Activated T-cell treated with anti-CD3 and anti-CD28 coated beads, Interleukin-2, amount 50 U/mL, for 4 hours (primary cell): Measurements from ENCODE around the gene EPHB2. TPM values are rescaled to one million over a fixed set of nuclear protein-coding genes. Genes with fewer than 3 reads are reported as not detected.

Experiments used
- ATAC-seq, 2 donors: fragments of 200-7000 bp; cut with Tn5 transposase; one replicate each; pipeline ENCODE4 v1.10.0; 2021
- DNase-seq: peaks from one replicate; pipeline ENCODE4 v3.0.0-alpha.2; 2020
- H3K27me3 Mint-ChIP-seq: one replicate; pipeline ENCODE4 v1.8.0; 2021; ENCODE audit warnings: low read depth, mixed read lengths
- H3K36me3 Mint-ChIP-seq: one replicate; pipeline ENCODE4 v1.8.0; 2022; ENCODE audit warnings: mixed read lengths; ENCODE audit not compliant: insufficient read depth
- H3K4me1 Mint-ChIP-seq: one replicate; pipeline ENCODE4 v1.8.0; 2021; ENCODE audit warnings: low read depth, mixed read lengths
- H3K4me3 Mint-ChIP-seq: one replicate; pipeline ENCODE4 v1.8.0; 2021; ENCODE audit warnings: mild to moderate bottlenecking, moderate library complexity, mixed read lengths
- H3K9me3 Mint-ChIP-seq: one replicate; pipeline ENCODE4 v1.8.0; 2021; ENCODE audit warnings: mixed read lengths
- total RNA-seq, 3 donors: library from RNA; stranded (reverse); gene quantifications; one replicate each; pipeline ENCODE4 v1.2.1, GENCODE V29; 2021

EPHB2 gene
- total RNA-seq, 3 donors from 2014 or later = 0.15 to 0.68 (median 0.16) TPM

DNA sequence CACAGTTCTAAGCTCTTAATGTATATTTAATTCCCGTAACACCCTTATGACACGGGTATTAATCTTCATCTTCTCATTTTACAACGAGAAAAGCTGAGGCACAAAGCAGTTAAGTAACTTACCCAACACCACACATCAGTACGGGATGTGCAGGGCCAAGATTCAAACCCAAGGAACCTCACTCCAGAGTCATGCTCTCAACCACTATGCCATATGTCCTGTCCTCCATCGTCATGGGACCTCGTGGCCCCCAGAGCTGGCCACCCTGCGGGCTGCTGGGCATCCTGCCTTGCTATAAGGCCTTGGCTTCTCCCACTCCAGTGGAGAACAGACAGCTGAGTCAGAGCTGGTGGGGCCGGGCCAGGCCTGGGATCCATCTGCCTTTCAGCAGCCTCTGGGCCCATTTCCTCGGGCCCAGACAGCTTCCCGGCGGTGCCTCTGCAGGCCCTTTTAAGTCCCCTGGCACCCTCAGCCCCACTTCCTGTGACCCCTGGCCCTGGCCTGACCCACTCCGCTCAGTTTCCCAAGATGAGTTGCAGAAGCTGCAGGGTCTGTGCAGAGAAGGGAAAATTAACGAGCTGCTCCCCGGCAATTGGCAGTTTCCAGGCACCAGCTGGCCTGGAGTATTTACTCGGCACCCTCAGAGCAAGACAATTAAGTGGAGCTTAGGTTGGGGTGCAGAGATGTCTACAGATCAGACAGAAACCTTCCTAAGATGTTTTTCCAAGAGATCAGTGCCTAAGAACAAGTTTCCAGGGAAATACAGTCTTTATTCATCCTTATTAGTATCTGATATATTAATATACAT lies 98.2 kb downstream of the EPHB2 start:
- peaks cover 6% of the 10 kb centered on the region for H3K27me3 Mint-ChIP-seq
- H3K4me3 Mint-ChIP-seq = no peak overlapping the region
- no peak for DNase-seq
- no peaks in the 10 kb centered on the region for H3K4me1 Mint-ChIP-seq
- no peak for ATAC-seq
- H3K9me3 Mint-ChIP-seq = no peaks in the 10 kb centered on the region
- H3K36me3 Mint-ChIP-seq = no peaks in the 10 kb centered on the region

GRCh38 chr1:22809783-22810182 lies 99.1 kb downstream of the EPHB2 start:
- ATAC-seq (no peak), DNase-seq (no peak)
- Mint-ChIP-seq H3K4me3 (no peak overlapping the region), H3K4me1 (no peaks in the 10 kb centered on the region), H3K27me3 (peaks cover 6% of the 10 kb centered on the region), H3K36me3 (no peaks in the 10 kb centered on the region), H3K9me3 (no peaks in the 10 kb centered on the region)

GRCh38 chr1:22810378-22810777 lies 99.7 kb downstream of the EPHB2 start:
- H3K9me3 Mint-ChIP-seq = no peaks in the 10 kb centered on the region
- DNase-seq (no peak), ATAC-seq (no peak)
- H3K36me3 Mint-ChIP-seq = no peaks in the 10 kb centered on the region
- H3K4me3 Mint-ChIP-seq = no peak overlapping the region
- H3K4me1 Mint-ChIP-seq = no peaks in the 10 kb centered on the region
- peaks cover 3% of the 10 kb centered on the region for H3K27me3 Mint-ChIP-seq

GRCh38 chr1:22812092-22812880 lies 101.6 kb downstream of the EPHB2 start:
- Mint-ChIP-seq H3K27me3 (peaks cover 2% of the 10 kb centered on the region), H3K4me1 (no peaks in the 10 kb centered on the region), H3K9me3 (no peaks in the 10 kb centered on the region), H3K36me3 (no peaks in the 10 kb centered on the region), H3K4me3 (no peak overlapping the region)
- ATAC-seq (no peak), DNase-seq (no peak)

DNA sequence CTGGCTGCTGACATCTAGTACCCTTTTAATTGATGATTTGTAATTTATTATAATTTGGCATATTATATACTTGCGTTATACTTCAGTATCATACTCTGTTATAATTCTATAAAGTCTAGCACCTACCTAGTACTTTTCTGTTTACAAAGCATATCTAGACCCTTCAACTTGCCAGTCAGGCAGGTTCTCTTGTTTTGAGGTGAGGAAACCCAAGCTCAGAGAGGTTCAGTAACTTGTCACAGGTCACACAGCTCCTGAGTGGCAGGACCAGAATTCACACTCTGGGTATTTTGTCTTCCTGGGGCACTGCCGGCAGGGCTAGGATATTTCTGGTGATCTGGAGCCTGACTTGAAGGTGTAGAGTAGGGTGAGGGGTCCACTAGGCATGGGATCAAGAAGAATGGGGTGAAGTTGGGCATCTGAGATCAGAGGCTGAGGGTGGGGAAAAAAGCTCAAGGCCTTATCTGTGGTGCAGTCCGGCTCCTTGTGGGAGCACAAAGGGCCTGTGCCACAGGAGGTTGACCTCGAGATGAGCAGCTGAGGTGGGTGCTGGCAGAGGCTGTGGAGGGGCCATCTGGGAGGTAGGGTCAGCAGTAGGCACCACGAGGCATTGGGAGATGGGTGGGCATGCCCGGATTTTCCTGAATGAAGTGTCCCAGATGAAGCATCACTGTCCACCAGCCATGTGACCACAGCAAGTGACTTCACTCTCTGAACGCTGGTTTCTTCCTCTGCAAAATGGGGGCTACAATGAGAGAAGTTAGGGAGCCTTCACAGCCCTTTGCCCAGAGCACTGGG lies 102.6 kb downstream of the EPHB2 start:
- no peak for ATAC-seq
- Mint-ChIP-seq H3K4me3 (no peak overlapping the region), H3K27me3 (peaks cover 2% of the 10 kb centered on the region), H3K9me3 (no peaks in the 10 kb centered on the region), H3K36me3 (no peaks in the 10 kb centered on the region), H3K4me1 (no peaks in the 10 kb centered on the region)
- no peak for DNase-seq

GRCh38 chr1:22814176-22815042 lies 103.8 kb downstream of the EPHB2 start:
- peaks cover 10% of the 10 kb centered on the region for H3K27me3 Mint-ChIP-seq
- H3K4me3 Mint-ChIP-seq = no peak overlapping the region
- ATAC-seq (no peak), DNase-seq (no peak)
- no peaks in the 10 kb centered on the region for H3K9me3 Mint-ChIP-seq
- no peaks in the 10 kb centered on the region for H3K36me3 Mint-ChIP-seq
- no peaks in the 10 kb centered on the region for H3K4me1 Mint-ChIP-seq

DNA sequence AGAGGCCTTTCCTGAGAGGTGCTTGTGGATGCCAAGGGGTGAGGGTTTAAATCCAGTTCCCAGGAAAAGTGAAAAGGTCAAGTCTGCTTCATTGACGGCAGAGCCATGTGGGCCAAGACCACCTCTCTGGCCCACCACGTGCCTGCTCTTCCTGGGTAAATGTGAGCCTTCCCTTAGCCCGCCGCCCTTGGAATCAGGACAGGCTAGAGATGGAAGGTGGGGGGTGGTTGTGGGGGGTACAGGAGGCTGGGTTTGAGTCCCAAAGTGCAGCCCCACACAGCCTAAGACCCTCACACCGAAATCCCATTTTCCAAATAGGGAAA lies 104.4 kb downstream of the EPHB2 start:
- Mint-ChIP-seq H3K4me3 (no peak overlapping the region), H3K4me1 (no peaks in the 10 kb centered on the region), H3K27me3 (peaks cover 10% of the 10 kb centered on the region), H3K9me3 (no peaks in the 10 kb centered on the region), H3K36me3 (no peaks in the 10 kb centered on the region)
- DNase-seq (no peak), ATAC-seq (no peak)

GRCh38 chr1:22815421-22816066 lies 104.9 kb downstream of the EPHB2 start:
- H3K9me3 Mint-ChIP-seq = no peaks in the 10 kb centered on the region
- DNase-seq (no peak), ATAC-seq (no peak)
- no peak overlapping the region for H3K4me3 Mint-ChIP-seq
- H3K27me3 Mint-ChIP-seq = peaks cover 10% of the 10 kb centered on the region
- H3K4me1 Mint-ChIP-seq = no peaks in the 10 kb centered on the region
- no peaks in the 10 kb centered on the region for H3K36me3 Mint-ChIP-seq

DNA sequence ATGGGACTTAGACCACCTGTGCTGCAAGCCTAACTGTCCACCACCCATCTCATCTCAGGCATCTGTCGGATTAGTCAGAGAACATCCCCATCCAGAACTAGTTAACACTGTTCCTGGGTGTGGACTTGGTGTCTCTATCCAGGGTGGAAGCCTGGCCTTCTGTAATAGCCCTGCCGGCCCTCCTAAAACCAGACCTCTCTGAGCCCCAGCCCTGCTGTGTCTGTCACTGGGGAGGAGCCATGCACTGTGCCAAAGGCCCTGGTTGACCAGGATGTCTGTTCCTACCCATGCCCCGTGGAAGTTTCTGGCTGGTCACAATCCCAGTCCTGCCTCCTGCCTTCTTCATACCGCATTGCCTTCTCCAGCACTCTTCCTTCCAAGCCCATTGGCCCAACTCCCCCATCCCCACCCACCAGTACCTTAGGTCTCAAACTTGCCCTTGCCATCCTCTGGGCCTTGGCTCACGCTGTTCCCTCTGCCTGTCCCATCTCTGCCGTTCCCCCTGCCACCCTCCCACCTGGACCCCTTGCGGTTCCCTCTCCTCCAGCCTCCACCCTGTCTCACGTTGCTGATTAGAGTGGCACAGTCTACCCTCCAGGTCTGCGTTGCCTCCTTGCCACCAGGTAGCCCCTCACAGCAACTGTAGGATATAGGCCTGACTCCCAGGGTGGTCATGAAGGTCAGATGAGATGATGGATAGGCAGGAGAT lies 105.6 kb downstream of the EPHB2 start:
- Mint-ChIP-seq H3K4me1 (no peaks in the 10 kb centered on the region), H3K36me3 (no peaks in the 10 kb centered on the region), H3K27me3 (peaks cover 8% of the 10 kb centered on the region), H3K9me3 (no peaks in the 10 kb centered on the region), H3K4me3 (no peak overlapping the region)
- no peak for ATAC-seq
- DNase-seq = no peak

GRCh38 chr1:22816803-22817202 lies 106.2 kb downstream of the EPHB2 start:
- Mint-ChIP-seq H3K9me3 (no peaks in the 10 kb centered on the region), H3K4me1 (no peaks in the 10 kb centered on the region), H3K36me3 (no peaks in the 10 kb centered on the region), H3K4me3 (no peak overlapping the region), H3K27me3 (peaks cover 8% of the 10 kb centered on the region)
- no peak for DNase-seq
- ATAC-seq = no peak

GRCh38 chr1:22817462-22817861 lies 106.8 kb downstream of the EPHB2 start:
- no peak overlapping the region for H3K4me3 Mint-ChIP-seq
- no peaks in the 10 kb centered on the region for H3K9me3 Mint-ChIP-seq
- ATAC-seq = no peak
- no peaks in the 10 kb centered on the region for H3K36me3 Mint-ChIP-seq
- no peak for DNase-seq
- no peaks in the 10 kb centered on the region for H3K4me1 Mint-ChIP-seq
- H3K27me3 Mint-ChIP-seq = peaks cover 8% of the 10 kb centered on the region

DNA sequence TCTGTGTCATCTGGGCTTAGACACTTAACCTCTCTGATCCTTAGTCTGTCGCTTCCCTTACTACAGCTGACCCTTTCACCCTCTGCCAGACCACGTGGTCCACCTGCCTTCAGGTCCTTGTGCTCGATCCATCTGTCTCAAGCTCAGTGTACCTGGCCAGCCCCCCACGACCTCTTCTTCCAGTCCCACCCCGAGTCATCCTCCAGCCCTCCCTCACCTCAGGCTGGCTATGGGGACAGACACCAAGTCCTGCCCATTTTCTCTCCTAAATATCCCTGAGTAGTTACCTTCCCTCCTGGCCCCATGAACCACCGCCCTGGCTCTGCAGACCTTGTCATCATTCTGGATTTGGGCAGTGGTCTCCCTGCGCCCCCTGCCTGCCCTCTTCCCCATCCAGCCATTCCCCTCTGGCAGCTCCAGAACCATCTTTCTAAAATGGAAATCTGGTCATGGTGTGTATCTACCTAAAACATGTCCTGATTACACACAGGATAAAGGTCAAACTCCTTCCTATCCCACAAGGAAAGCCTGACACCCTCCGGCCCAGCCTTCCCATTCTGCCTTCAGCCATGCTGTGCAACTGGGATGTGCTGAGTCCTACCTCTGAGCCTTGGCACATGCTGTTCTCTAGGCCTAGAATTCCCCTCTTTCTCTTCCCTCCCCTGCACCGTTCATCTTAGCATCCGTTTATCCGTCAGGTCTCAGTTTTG lies 107.6 kb downstream of the EPHB2 start:
- H3K27me3 Mint-ChIP-seq = peaks cover 8% of the 10 kb centered on the region
- H3K4me3 Mint-ChIP-seq = no peak overlapping the region
- no peaks in the 10 kb centered on the region for H3K9me3 Mint-ChIP-seq

More for the DNA sequence above, 107.6 kb downstream of the EPHB2 start:
- no peak for ATAC-seq
- no peaks in the 10 kb centered on the region for H3K4me1 Mint-ChIP-seq
- no peak for DNase-seq
- H3K36me3 Mint-ChIP-seq = no peaks in the 10 kb centered on the region
